Astrocyte (in vitro differentiated cells and primary cell): Measurements from ENCODE around the gene SLC38A9.

Source experiments
- CTCF ChIP-seq: IDR thresholded peaks from 2 replicates; pipeline ENCODE4 v1.5.1; 2011; ENCODE audit warnings: low read depth, mild to moderate bottlenecking, inconsistent platforms, low read length, moderate library complexity; ENCODE audit not compliant: insufficient read depth
- EZH2 ChIP-seq: IDR thresholded peaks from 2 replicates; pipeline ENCODE4 v1.6.1; 2012; ENCODE audit warnings: mild to moderate bottlenecking, low read length, inconsistent platforms; ENCODE audit not compliant: insufficient read depth

GRCh38 chr5:55636177-55636576 lies 75.9 kb downstream of the SLC38A9 start:
- TF ChIP-seq EZH2 (no peak), CTCF (no peak)
